Smooth muscle cell (in vitro differentiated cells): ENCODE data around the gene ELL. TPM values are rescaled to one million over a fixed set of nuclear protein-coding genes. Genes with fewer than 3 reads are reported as not detected.

Source experiments
- DNase-seq: peaks from one replicate; lab custom pipeline; 2025; ENCODE audit not compliant: unreplicated experiment; lab: John Stamatoyannopoulos, UW
- H2AFZ ChIP-seq: fragments of 200-600 bp; sonication (generic); 2 replicates; pipeline ENCODE4 v1.6.0; 2016; ENCODE audit warnings: antibody characterized with exemption, low read depth, mild to moderate bottlenecking
- H3F3A ChIP-seq: fragments of 200-600 bp; sonication (generic); 2 replicates; pipeline ENCODE4 v1.6.0; 2017; ENCODE audit warnings: antibody characterized with exemption, low read depth
- H3K27ac ChIP-seq: fragments of 200-600 bp; sonication (generic); 2 replicates; pipeline ENCODE4 v1.5.1; 2016; ENCODE audit warnings: low read depth, mild to moderate bottlenecking
- H3K27me3 ChIP-seq: fragments of 200-600 bp; sonication (generic); 2 replicates; pipeline ENCODE4 v1.6.1; 2016; ENCODE audit warnings: low read depth, mild to moderate bottlenecking
- H3K36me3 ChIP-seq: fragments of 200-600 bp; sonication (generic); 2 replicates; pipeline ENCODE4 v1.5.1; 2016; ENCODE audit warnings: low read depth
- H3K4me1 ChIP-seq: fragments of 200-600 bp; sonication (generic); 2 replicates; pipeline ENCODE4 v1.5.1; 2016; ENCODE audit warnings: low read depth
- H3K4me2 ChIP-seq: fragments of 200-600 bp; sonication (generic); 2 replicates; pipeline ENCODE4 v1.6.0; 2016; ENCODE audit warnings: mild to moderate bottlenecking
- H3K4me3 ChIP-seq: fragments of 200-600 bp; sonication (generic); 2 replicates; pipeline ENCODE4 v1.5.1; 2016; ENCODE audit warnings: mild to moderate bottlenecking
- H3K79me2 ChIP-seq: fragments of 200-600 bp; sonication (generic); 2 replicates; pipeline ENCODE4 v1.6.0; 2016; ENCODE audit warnings: low read depth, mild to moderate bottlenecking
- H3K9ac ChIP-seq: fragments of 200-600 bp; sonication (generic); 2 replicates; pipeline ENCODE4 v1.6.0; 2016; ENCODE audit warnings: low read depth
- H3K9me3 ChIP-seq: fragments of 200-600 bp; sonication (generic); replicated peaks from 2 replicates; pipeline ENCODE4 v1.5.1; 2016; ENCODE audit warnings: low read depth
- H4K20me1 ChIP-seq: fragments of 200-600 bp; sonication (generic); 2 replicates; pipeline ENCODE4 v1.6.0; 2016; ENCODE audit warnings: low read depth
- CTCF ChIP-seq: fragments of 200-600 bp; sonication (generic); IDR thresholded peaks from 2 replicates; pipeline ENCODE4 v1.5.1; 2017; ENCODE audit warnings: borderline replicate concordance, mild to moderate bottlenecking, antibody characterized with exemption; ENCODE audit not compliant: insufficient read depth, poor library complexity, severe bottlenecking
- WGBS: methylation state at CpG from one replicate; pipeline ENCODE4 v1.1.7; 2016; ENCODE audit warnings: low lambda C conversion rate; 5-methylcytosine and 5-hydroxymethylcytosine counted together
- polyA plus RNA-seq: library from polyadenylated mRNA; unstranded; fragments of >200 nt; fragmentation: Nextera tagmentation; extraction: Ambion mirVana; gene quantifications from 2 replicates; pipeline ENCODE4 v1.2.1, GENCODE V29; 2016
- total RNA-seq: library from RNA; depleted of rRNA; stranded (reverse); fragments of >200 nt; gene quantifications from 2 replicates; pipeline ENCODE4 v1.2.3, GENCODE V29; 2014

The ELL gene
- total and polyA plus RNA-seq, 2 experiments from 2014 or later, result 12.8 to 15.2 TPM

GRCh38 chr19:18416778-18417249 lies 105.1 kb downstream of the ELL start:
- no peaks in the 10 kb centered on the region for H3K27me3 ChIP-seq
- TF ChIP-seq CTCF, result no peak
- peak overlapping the region; percentile 57 for H2AFZ ChIP-seq
- H3K9ac ChIP-seq, result peak overlapping the region; percentile 96
- H3K4me1 ChIP-seq, result peaks cover 13% of the 10 kb centered on the region
- DNase-seq, result peak; percentile 84
- peaks cover 18% of the 10 kb centered on the region for H4K20me1 ChIP-seq
- no peaks in the 10 kb centered on the region for H3K36me3 ChIP-seq
- peaks cover 6% of the 10 kb centered on the region for H3K79me2 ChIP-seq
- peak overlapping the region; percentile 82 for H3K4me2 ChIP-seq
- H3K27ac ChIP-seq, result peak overlapping the region; percentile 99
- H3K4me3 ChIP-seq, result peak overlapping the region; percentile 53
- peaks cover 7% of the 10 kb centered on the region for H3F3A ChIP-seq
- WGBS, result under 1% methylated on average over 28 of the region's 44 CpGs
- H3K9me3 ChIP-seq, result no peaks in the 10 kb centered on the region

- no peak for DNase-seq
- WGBS, result 62% methylated on average over 25 of the region's 25 CpGs
- TF ChIP-seq CTCF, result no peak
- Histone ChIP-seq H3K4me3 (no peak overlapping the region), H3F3A (peaks cover 7% of the 10 kb centered on the region), H2AFZ (no peak overlapping the region), H3K9ac (no peak overlapping the region), H4K20me1 (peaks cover 3% of the 10 kb centered on the region), H3K4me1 (peaks cover 13% of the 10 kb centered on the region), H3K9me3 (no peaks in the 10 kb centered on the region), H3K36me3 (no peaks in the 10 kb centered on the region), H3K27me3 (no peaks in the 10 kb centered on the region), H3K27ac (peak overlapping the region; percentile 99), H3K79me2 (no peaks in the 10 kb centered on the region), H3K4me2 (peak overlapping the region; percentile 39)
Measured at GRCh38 chr19:18415178-18415867, 106.5 kb downstream of the ELL start.

GRCh38 chr19:18414504-18415177 lies 107.2 kb downstream of the ELL start:
- H3K27ac ChIP-seq, result peak overlapping the region; percentile 99
- H3K79me2 ChIP-seq, result no peaks in the 10 kb centered on the region
- peak overlapping the region; percentile 39 for H3K4me2 ChIP-seq
- H3K9me3 ChIP-seq, result no peaks in the 10 kb centered on the region
- peaks cover 7% of the 10 kb centered on the region for H3F3A ChIP-seq
- 57% methylated on average over 11 of the region's 11 CpGs for WGBS
- H3K36me3 ChIP-seq, result no peaks in the 10 kb centered on the region
- no peak overlapping the region for H3K4me3 ChIP-seq
- peaks cover 13% of the 10 kb centered on the region for H3K4me1 ChIP-seq
- no peaks in the 10 kb centered on the region for H3K27me3 ChIP-seq
- H2AFZ ChIP-seq, result no peak overlapping the region
- no peak overlapping the region for H3K9ac ChIP-seq
- TF ChIP-seq CTCF, result no peak
- no peaks in the 10 kb centered on the region for H4K20me1 ChIP-seq
- no peak for DNase-seq
